ENCODE data around the gene DCAF8.

DNA sequence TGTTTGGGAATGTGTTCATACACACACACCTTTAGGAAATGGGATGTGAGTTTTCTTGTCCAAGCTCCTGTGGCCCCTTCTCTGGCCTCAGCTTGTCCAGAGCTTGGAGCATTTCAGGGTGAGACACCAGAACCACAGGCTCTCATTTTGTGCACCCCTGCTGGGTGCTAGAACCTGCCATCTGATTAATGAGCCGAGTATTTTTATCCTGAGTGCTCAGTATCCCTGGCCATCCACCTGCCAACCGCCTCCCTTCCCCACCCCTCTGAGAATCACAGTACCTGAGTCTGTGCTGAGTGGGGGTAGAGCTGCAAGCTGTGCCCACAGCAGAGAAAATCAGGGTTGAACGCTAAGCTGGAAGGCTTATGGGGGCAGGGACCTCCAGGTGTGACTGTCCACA is 70.6 kb downstream of the DCAF8 start:
- TF ChIP-seq, protein P1, sequence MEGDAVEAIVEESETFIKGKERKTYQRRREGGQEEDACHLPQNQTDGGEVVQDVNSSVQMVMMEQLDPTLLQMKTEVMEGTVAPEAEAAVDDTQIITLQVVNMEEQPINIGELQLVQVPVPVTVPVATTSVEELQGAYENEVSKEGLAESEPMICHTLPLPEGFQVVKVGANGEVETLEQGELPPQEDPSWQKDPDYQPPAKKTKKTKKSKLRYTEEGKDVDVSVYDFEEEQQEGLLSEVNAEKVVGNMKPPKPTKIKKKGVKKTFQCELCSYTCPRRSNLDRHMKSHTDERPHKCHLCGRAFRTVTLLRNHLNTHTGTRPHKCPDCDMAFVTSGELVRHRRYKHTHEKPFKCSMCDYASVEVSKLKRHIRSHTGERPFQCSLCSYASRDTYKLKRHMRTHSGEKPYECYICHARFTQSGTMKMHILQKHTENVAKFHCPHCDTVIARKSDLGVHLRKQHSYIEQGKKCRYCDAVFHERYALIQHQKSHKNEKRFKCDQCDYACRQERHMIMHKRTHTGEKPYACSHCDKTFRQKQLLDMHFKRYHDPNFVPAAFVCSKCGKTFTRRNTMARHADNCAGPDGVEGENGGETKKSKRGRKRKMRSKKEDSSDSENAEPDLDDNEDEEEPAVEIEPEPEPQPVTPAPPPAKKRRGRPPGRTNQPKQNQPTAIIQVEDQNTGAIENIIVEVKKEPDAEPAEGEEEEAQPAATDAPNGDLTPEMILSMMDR (IDR thresholded peaks at IDR 0.05) = no peak
- no peak for TF ChIP-seq EZH2 (IDR thresholded peaks at IDR 0.05; ENCODE audit: borderline replicate concordance, insufficient read depth, low read depth, low read length, poor library complexity, severe bottlenecking)
